Activated naive CD8-positive, alpha-beta T cell (primary cell): ENCODE data around the gene MATN4.

ENCODE experiments used
- H3K27ac Mint-ChIP-seq: one replicate; pipeline ENCODE4 v1.8.0; 2021; ENCODE audit warnings: mixed read lengths
- H3K27me3 Mint-ChIP-seq: one replicate; pipeline ENCODE4 v1.8.0; 2021; ENCODE audit warnings: mixed read lengths
- H3K36me3 Mint-ChIP-seq: one replicate; pipeline ENCODE4 v1.8.0; 2021; ENCODE audit warnings: mixed read lengths
- H3K4me1 Mint-ChIP-seq: one replicate; pipeline ENCODE4 v1.8.0; 2021; ENCODE audit warnings: low read depth, mixed read lengths
- H3K4me3 Mint-ChIP-seq: one replicate; pipeline ENCODE4 v1.8.0; 2021; ENCODE audit warnings: mild to moderate bottlenecking, mixed read lengths
- H3K9me3 Mint-ChIP-seq: one replicate; pipeline ENCODE4 v1.8.0; 2021; ENCODE audit warnings: low read depth, mixed read lengths

Gene MATN4

GRCh38 chr20:45329497-45330319 is 21.6 kb upstream of the MATN4 start:
- Mint-ChIP-seq H3K9me3 (no peaks in the 10 kb centered on the region), H3K4me1 (no peaks in the 10 kb centered on the region), H3K36me3 (no peaks in the 10 kb centered on the region), H3K4me3 (no peak overlapping the region), H3K27ac (no peak overlapping the region), H3K27me3 (no peaks in the 10 kb centered on the region)

DNA sequence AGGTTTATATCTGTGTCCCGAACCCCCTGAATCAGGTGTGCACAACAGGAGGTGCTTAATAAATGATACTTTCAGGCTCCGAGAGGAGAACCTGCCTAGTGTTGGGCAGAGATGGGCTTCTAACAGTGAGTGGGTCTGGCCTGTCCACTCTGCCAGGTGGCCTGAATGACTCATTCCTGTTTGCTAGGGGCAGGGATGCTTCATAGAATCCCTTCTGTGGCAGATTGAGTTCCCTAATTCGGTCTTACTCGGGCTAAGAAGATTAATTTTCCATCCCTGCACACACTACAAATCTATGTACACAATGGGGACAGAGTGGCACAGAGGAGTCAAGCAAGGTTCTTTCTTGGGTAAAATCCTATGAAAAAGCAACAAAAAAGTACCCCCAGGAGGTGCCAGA is 20.4 kb upstream of the MATN4 start:
- no peaks in the 10 kb centered on the region for H3K9me3 Mint-ChIP-seq
- H3K36me3 Mint-ChIP-seq = no peaks in the 10 kb centered on the region
- H3K4me3 Mint-ChIP-seq = no peak overlapping the region
- H3K4me1 Mint-ChIP-seq = no peaks in the 10 kb centered on the region
- H3K27ac Mint-ChIP-seq = no peak overlapping the region
- H3K27me3 Mint-ChIP-seq = no peaks in the 10 kb centered on the region

- Mint-ChIP-seq H3K36me3 (no peaks in the 10 kb centered on the region), H3K27me3 (no peaks in the 10 kb centered on the region), H3K27ac (no peak overlapping the region), H3K4me1 (peaks cover 9% of the 10 kb centered on the region), H3K4me3 (no peak overlapping the region), H3K9me3 (no peaks in the 10 kb centered on the region)
Measured at GRCh38 chr20:45325371-45325770, 17.3 kb upstream of the MATN4 start.

DNA sequence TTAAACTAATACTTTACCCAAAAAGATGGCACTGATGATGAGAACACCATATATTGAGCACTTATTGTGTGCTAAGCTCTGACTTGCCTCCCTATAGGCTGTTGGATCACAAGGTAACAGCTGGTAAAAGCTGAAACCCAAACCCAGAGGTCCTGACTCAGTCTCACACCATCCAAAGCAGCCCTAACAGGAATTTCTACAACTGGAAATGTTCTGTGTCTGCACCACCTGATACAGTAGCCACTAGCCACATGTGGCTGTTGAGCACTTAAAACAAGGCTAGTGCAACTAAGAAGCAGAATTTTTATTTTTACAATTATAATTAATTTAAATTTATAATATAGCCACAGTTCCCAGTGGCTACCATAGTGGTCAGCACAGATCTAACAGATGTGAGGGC is 15.6 kb upstream of the MATN4 start:
- H3K4me1 Mint-ChIP-seq = peaks cover 19% of the 10 kb centered on the region
- H3K36me3 Mint-ChIP-seq = no peaks in the 10 kb centered on the region
- no peaks in the 10 kb centered on the region for H3K9me3 Mint-ChIP-seq
- H3K27me3 Mint-ChIP-seq = no peaks in the 10 kb centered on the region
- H3K27ac Mint-ChIP-seq = no peak overlapping the region
- no peak overlapping the region for H3K4me3 Mint-ChIP-seq

- Mint-ChIP-seq H3K27ac (no peak overlapping the region), H3K4me3 (no peak overlapping the region), H3K36me3 (no peaks in the 10 kb centered on the region), H3K27me3 (no peaks in the 10 kb centered on the region), H3K9me3 (no peaks in the 10 kb centered on the region), H3K4me1 (peaks cover 25% of the 10 kb centered on the region)
Measured at GRCh38 chr20:45322952-45323383, 14.9 kb upstream of the MATN4 start.

GRCh38 chr20:45320948-45321595 is 13.0 kb upstream of the MATN4 start:
- Mint-ChIP-seq H3K36me3 (no peaks in the 10 kb centered on the region), H3K27ac (no peak overlapping the region), H3K4me3 (no peak overlapping the region), H3K27me3 (peaks cover 3% of the 10 kb centered on the region), H3K4me1 (peaks cover 28% of the 10 kb centered on the region), H3K9me3 (no peaks in the 10 kb centered on the region)

- no peaks in the 10 kb centered on the region for H3K9me3 Mint-ChIP-seq
- no peaks in the 10 kb centered on the region for H3K36me3 Mint-ChIP-seq
Measured at GRCh38 chr20:45318948-45319347, 10.8 kb upstream of the MATN4 start.

GRCh38 chr20:45318386-45318939 is 10.4 kb upstream of the MATN4 start:
- Mint-ChIP-seq H3K27ac (no peak overlapping the region), H3K4me3 (no peak overlapping the region)

More at GRCh38 chr20:45318948-45319347, 10.8 kb upstream of the MATN4 start:
- Mint-ChIP-seq H3K27ac (no peak overlapping the region), H3K4me3 (peak overlapping the region; percentile 17), H3K27me3 (peaks cover 14% of the 10 kb centered on the region), H3K4me1 (peaks cover 32% of the 10 kb centered on the region)

DNA sequence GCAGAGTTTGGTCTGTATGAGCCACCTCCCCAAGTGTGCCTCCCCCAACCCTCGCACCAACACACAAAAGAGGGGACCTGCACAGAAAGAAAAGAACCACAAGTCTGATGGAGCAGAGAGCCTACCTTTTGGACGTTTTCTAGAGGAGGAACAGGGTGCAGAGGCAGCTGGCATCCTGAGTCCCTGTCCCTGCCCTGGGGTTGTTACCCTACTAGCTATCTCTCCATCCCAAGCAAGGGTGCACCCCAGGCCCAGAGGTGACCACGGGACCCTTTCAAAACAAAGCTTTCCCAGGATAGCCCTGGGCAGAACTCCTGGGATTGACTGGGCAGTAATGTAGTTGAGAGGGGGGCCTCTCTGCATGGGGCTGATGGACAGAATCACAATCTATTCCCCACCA is 9.7 kb upstream of the MATN4 start:
- H3K4me1 Mint-ChIP-seq = peaks cover 32% of the 10 kb centered on the region

More at GRCh38 chr20:45318386-45318939, 10.4 kb upstream of the MATN4 start:
- no peaks in the 10 kb centered on the region for H3K36me3 Mint-ChIP-seq
- H3K9me3 Mint-ChIP-seq = no peaks in the 10 kb centered on the region
- peaks cover 17% of the 10 kb centered on the region for H3K27me3 Mint-ChIP-seq
- peaks cover 32% of the 10 kb centered on the region for H3K4me1 Mint-ChIP-seq

GRCh38 chr20:45316150-45317080 is 8.3 kb upstream of the MATN4 start:
- Mint-ChIP-seq H3K27ac (no peak overlapping the region), H3K27me3 (peaks cover 24% of the 10 kb centered on the region), H3K36me3 (no peaks in the 10 kb centered on the region), H3K4me1 (peaks cover 32% of the 10 kb centered on the region), H3K4me3 (no peak overlapping the region), H3K9me3 (no peaks in the 10 kb centered on the region)

More for the DNA sequence above, 9.7 kb upstream of the MATN4 start:
- Mint-ChIP-seq H3K36me3 (no peaks in the 10 kb centered on the region), H3K9me3 (no peaks in the 10 kb centered on the region), H3K27me3 (peaks cover 19% of the 10 kb centered on the region), H3K27ac (no peak overlapping the region), H3K4me3 (no peak overlapping the region)

- Mint-ChIP-seq H3K27me3 (peaks cover 28% of the 10 kb centered on the region), H3K4me1 (peaks cover 30% of the 10 kb centered on the region), H3K36me3 (no peaks in the 10 kb centered on the region)
Measured at GRCh38 chr20:45315672-45316071, 7.6 kb upstream of the MATN4 start.

DNA sequence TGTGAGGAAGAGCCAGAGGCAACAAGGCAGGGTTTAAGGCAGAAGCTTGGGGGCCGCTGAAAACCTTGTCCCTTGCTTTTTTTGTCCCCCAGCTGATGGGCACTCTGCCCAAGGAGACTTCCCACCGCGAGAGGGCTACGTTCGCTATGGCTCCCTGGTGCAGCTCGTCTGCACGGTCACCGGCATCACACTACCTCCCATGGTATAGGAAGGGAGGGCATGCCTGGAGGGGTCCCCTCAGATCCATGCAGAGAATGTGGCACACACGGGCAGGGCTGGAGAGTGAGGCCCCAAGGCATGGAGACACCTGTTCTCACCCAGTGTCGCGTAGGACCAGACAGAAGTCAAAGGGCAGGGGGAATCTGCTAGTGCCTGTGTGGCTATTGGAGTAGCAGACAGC is 5.8 kb upstream of the MATN4 start:
- Mint-ChIP-seq H3K9me3 (no peaks in the 10 kb centered on the region), H3K27ac (no peak overlapping the region), H3K27me3 (peaks cover 37% of the 10 kb centered on the region), H3K4me1 (peaks cover 23% of the 10 kb centered on the region), H3K36me3 (no peaks in the 10 kb centered on the region), H3K4me3 (no peak overlapping the region)

More at GRCh38 chr20:45315672-45316071, 7.6 kb upstream of the MATN4 start:
- Mint-ChIP-seq H3K9me3 (no peaks in the 10 kb centered on the region), H3K4me3 (no peak overlapping the region), H3K27ac (no peak overlapping the region)

- Mint-ChIP-seq H3K9me3 (no peaks in the 10 kb centered on the region), H3K27ac (no peak overlapping the region), H3K36me3 (no peaks in the 10 kb centered on the region), H3K4me3 (no peak overlapping the region), H3K27me3 (peaks cover 37% of the 10 kb centered on the region), H3K4me1 (peaks cover 17% of the 10 kb centered on the region)
Measured at GRCh38 chr20:45313065-45313695, 5.1 kb upstream of the MATN4 start.

GRCh38 chr20:45312241-45312640 is 4.1 kb upstream of the MATN4 start:
- peaks cover 15% of the 10 kb centered on the region for H3K4me1 Mint-ChIP-seq
- H3K4me3 Mint-ChIP-seq = no peak overlapping the region
- H3K36me3 Mint-ChIP-seq = no peaks in the 10 kb centered on the region
- H3K27ac Mint-ChIP-seq = no peak overlapping the region
- no peaks in the 10 kb centered on the region for H3K9me3 Mint-ChIP-seq
- H3K27me3 Mint-ChIP-seq = peaks cover 40% of the 10 kb centered on the region
